PC-9 (cell line): Measurements from ENCODE around the gene CRYBB3.

ENCODE experiments used
- CTCF ChIP-seq: fragments of 200-600 bp; sonication (generic); conservative IDR thresholded peaks from 2 replicates; pipeline ENCODE4 v1.6.1; 2017; ENCODE audit warnings: mixed run types, antibody characterized with exemption, mild to moderate bottlenecking, moderate library complexity
- EZH2 ChIP-seq: fragments of 200-600 bp; sonication (generic); IDR thresholded peaks from 2 replicates; pipeline ENCODE4 v1.8.0; 2017; ENCODE audit warnings: antibody characterized with exemption, low read depth

DNA sequence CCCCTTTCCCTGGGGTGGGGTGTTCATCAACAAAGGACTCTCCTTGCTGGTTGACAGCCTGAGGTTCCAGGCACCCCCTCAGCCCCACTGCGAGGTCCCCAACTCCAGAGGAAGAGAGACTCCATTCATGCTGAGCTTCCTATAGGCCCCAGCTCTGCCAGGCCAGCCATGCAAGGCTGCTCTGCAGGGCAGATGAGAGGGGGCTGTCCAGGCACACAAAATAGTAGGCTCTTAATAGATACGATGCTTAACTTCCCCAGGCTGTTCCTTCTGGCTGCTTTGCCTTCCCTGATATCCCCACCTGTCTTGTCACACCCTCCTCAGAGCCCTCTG, 45.0 kb upstream of the CRYBB3 start:
- TF ChIP-seq CTCF (no peak), EZH2 (no peak)
